Gastroesophageal sphincter (tissue), 4 donors: ENCODE data around the gene NKD2. TPM values are rescaled to one million over a fixed set of nuclear protein-coding genes. Genes with fewer than 3 reads are reported as not detected.

ENCODE experiments used
- ATAC-seq: fragments of 150-250 bp; one replicate; pipeline ENCODE4 v1.9.1; 2016; ENCODE audit warnings: mild to moderate bottlenecking, moderate library complexity
- H3K27ac ChIP-seq, 4 donors: fragments of 200-600 bp; sonication (generic) in 3 of 4; 1 replicate in 3 of 4; 2 replicates in 1 of 4; pipeline ENCODE4 v1.5.1; 2016 to 2019
- H3K27me3 ChIP-seq: fragments of 200-600 bp; sonication (generic); one replicate; pipeline ENCODE4 v1.5.1; 2019
- H3K36me3 ChIP-seq, 2 donors: fragments of 200-600 bp; sonication (generic); one replicate each; pipeline ENCODE4 v1.5.1; 2019; ENCODE audit warnings: control low read depth in 1 of 2
- H3K4me1 ChIP-seq, 3 donors: fragments of 200-600 bp; sonication (generic); 1 replicate in 2 of 3; 2 replicates in 1 of 3; pipeline ENCODE4 v1.5.1; 2016 to 2019; ENCODE audit warnings: control low read depth in 2 of 3
- H3K4me3 ChIP-seq, 2 donors: fragments of 200-600 bp; sonication (generic); one replicate each; pipeline ENCODE4 v1.5.1; 2019; ENCODE audit warnings: mild to moderate bottlenecking in 1 of 2, moderate library complexity in 1 of 2
- H3K9me3 ChIP-seq, 3 donors: fragments of 200-600 bp; sonication (generic); one replicate each; pipeline ENCODE4 v1.5.1; 2017 to 2019; ENCODE audit warnings: control low read depth in 2 of 3
- CTCF ChIP-seq, 4 experiments: fragments of 200-600 bp in 2 of 4; fragments of 450-650 bp in 2 of 4; sonication (generic) in 1 of 4; IDR thresholded peaks; one replicate each; pipeline ENCODE4 v1.5.1; 2017 to 2019; ENCODE audit warnings: antibody characterized with exemption in 4 of 4, mild to moderate bottlenecking in 2 of 4, moderate library complexity in 2 of 4
- EP300 ChIP-seq: sonication (generic); formaldehyde crosslinking; IDR thresholded peaks from one replicate; pipeline ENCODE4 v1.6.1; 2017; ENCODE audit warnings: antibody characterized with exemption, mild to moderate bottlenecking
- POLR2A ChIP-seq, 2 donors: fragments of 450-650 bp; IDR thresholded peaks; one replicate each; pipeline ENCODE4 v1.6.1; 2017; ENCODE audit warnings: antibody characterized with exemption in 2 of 2, mild to moderate bottlenecking in 2 of 2, moderate library complexity in 1 of 2
- POLR2AphosphoS5 ChIP-seq: sonication (generic); formaldehyde crosslinking; IDR thresholded peaks from one replicate; pipeline ENCODE4 v1.6.1; 2017; ENCODE audit warnings: antibody characterized with exemption
- WGBS, 2 donors: methylation state at CpG; one replicate each; pipeline ENCODE4 v1.1.5; 2018; ENCODE audit warnings: low coverage in 1 of 2; 5-methylcytosine and 5-hydroxymethylcytosine counted together
- total RNA-seq, 4 donors: library from RNA; depleted of rRNA; stranded (reverse); fragments of >200 nt; gene quantifications; one replicate each; pipeline ENCODE4 v1.1.0, GENCODE V29; 2016

NKD2 gene
- total RNA-seq, 4 donors from 2014 or later: 1.8 to 6.1 (median 1.9) TPM

- H3K27me3 ChIP-seq: no peaks in the 10 kb centered on the region
- ATAC-seq: no peak
- TF ChIP-seq EP300: no peak
- TF ChIP-seq POLR2A (IDR thresholded peaks at IDR 0.05): no peak
- no peak for TF ChIP-seq CTCF (IDR thresholded peaks at IDR 0.05)
- WGBS, 2 donors: 87% methylated on average over 8 of the region's 45 CpGs; no CpG with 5 or more reads in 1 of the 2 donors
- H3K27ac ChIP-seq: no peak overlapping the region
- peaks cover 0 to 73% of the 10 kb centered on the region in 2 donors for H3K36me3 ChIP-seq
- H3K9me3 ChIP-seq: no peaks in the 10 kb centered on the region
- no peaks in the 10 kb centered on the region for H3K4me1 ChIP-seq
- H3K4me3 ChIP-seq: no peak overlapping the region
Measured at GRCh38 chr5:1067141-1068121, 58.8 kb downstream of the NKD2 start.

- no peak overlapping the region for H3K4me3 ChIP-seq
- WGBS, 2 donors: 86 to 88% methylated on average over 10 to 14 of the region's 34 CpGs
- no peaks in the 10 kb centered on the region for H3K4me1 ChIP-seq
- no peaks in the 10 kb centered on the region for H3K9me3 ChIP-seq
- no peaks in the 10 kb centered on the region for H3K27me3 ChIP-seq
- ATAC-seq: peak; percentile 58
- H3K36me3 ChIP-seq: peaks cover 0 to 67% of the 10 kb centered on the region in 2 donors
- no peak for TF ChIP-seq POLR2A (IDR thresholded peaks at IDR 0.05)
- TF ChIP-seq POLR2AphosphoS5: no peak
- no peak for TF ChIP-seq CTCF (IDR thresholded peaks at IDR 0.05)
- H3K27ac ChIP-seq: no peak overlapping the region
Measured at GRCh38 chr5:1068204-1068894, 59.7 kb downstream of the NKD2 start.

- peak; percentile 11 for ATAC-seq
- no peak for TF ChIP-seq CTCF (IDR thresholded peaks at IDR 0.05)
- no peak for TF ChIP-seq POLR2AphosphoS5
- no peak for TF ChIP-seq EP300
- no peak for TF ChIP-seq POLR2A (IDR thresholded peaks at IDR 0.05)
- no peaks in the 10 kb centered on the region for H3K4me1 ChIP-seq
- WGBS, 2 donors: 81% methylated on average over 4 of the region's 33 CpGs; no CpG with 5 or more reads in 1 of the 2 donors
- no peak overlapping the region for H3K4me3 ChIP-seq
- no peaks in the 10 kb centered on the region for H3K9me3 ChIP-seq
- no peaks in the 10 kb centered on the region for H3K27me3 ChIP-seq
- no peak overlapping the region for H3K27ac ChIP-seq
- peaks cover 0 to 67% of the 10 kb centered on the region in 2 donors for H3K36me3 ChIP-seq
Measured at GRCh38 chr5:1068895-1069719, 60.5 kb downstream of the NKD2 start.

DNA sequence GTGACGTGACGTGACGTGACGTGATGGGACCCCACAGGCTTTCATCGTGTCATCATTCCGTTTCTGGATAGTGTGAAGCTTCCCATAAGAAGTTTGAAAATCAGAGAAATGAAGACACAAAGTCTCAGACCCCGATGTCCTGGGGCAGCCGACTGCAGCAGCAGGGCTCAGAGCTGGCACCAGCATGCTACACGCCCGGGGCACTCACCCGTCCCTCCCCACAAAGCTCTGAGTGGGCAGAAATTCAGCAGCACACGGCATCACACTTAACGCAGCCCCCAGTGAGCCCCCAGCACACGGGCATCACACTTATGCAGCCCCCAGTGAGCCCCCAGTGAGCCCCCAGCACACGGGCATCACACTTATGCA is 61.1 kb downstream of the NKD2 start:
- no peak for ATAC-seq
- Histone ChIP-seq H3K4me3 (no peak overlapping the region), H3K4me1 (no peaks in the 10 kb centered on the region), H3K36me3 (peaks cover 0 to 67% of the 10 kb centered on the region in 2 donors), H3K27ac (no peak overlapping the region), H3K9me3 (no peaks in the 10 kb centered on the region), H3K27me3 (no peaks in the 10 kb centered on the region)
- TF ChIP-seq POLR2A (IDR thresholded peaks at IDR 0.05) (no peak), CTCF (IDR thresholded peaks at IDR 0.05) (no peak), EP300 (no peak), POLR2AphosphoS5 (no peak)
- 85 to 96% methylated on average over 4 to 7 of the region's 15 CpGs for WGBS, 2 donors
